ENCODE measurements around the gene PLPPR1.
"Not testable (repeated sequence)": the region's sequence is repeated elsewhere in the genome, so short reads cannot be mapped to it uniquely, and the experiment has no call there.

Gene PLPPR1

DNA sequence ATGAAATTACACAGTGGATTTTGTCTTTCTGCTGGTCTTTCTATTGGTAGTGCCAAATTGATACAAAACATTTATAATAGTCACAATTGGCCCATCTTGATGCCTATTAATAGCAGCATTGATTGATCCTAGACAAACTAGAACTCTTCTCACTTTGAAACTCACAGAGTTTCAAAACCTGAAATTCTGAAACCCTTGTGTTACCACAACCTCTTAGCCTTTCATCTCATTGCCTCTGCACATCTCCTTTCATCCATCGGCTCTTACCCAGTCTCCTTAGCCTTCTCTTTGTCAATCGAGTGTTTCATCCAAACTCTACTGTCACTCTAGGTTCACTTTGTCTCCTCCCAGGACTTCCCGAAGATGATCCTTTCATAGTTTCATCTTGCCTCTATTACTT lies 22.1 kb downstream of the PLPPR1 start:
- no peak for DNase-seq

- no peak for DNase-seq
Measured at GRCh38 chr9:101054657-101055056, 26.1 kb downstream of the PLPPR1 start.

DNA sequence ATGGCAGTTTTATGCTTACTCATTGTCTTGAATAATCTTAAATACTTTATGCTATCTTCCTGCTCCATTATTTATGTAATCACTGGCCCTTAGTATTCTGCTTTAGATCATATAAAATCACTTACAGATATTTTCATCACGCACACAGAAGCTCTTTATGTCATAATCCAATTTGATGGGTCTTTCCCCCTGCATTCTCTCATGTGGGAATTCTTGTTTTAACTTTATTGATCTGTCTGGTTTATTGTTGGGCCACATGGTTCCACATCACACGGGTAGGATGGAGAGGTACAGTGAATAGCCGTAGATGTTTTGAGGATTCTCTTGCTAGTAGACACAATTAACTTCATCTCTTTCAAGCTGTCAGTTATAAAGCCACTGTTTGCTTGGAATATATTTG lies 27.0 kb downstream of the PLPPR1 start:
- no peak for DNase-seq

- no peak for DNase-seq
Measured at GRCh38 chr9:101062686-101063085, 34.2 kb downstream of the PLPPR1 start.

DNA sequence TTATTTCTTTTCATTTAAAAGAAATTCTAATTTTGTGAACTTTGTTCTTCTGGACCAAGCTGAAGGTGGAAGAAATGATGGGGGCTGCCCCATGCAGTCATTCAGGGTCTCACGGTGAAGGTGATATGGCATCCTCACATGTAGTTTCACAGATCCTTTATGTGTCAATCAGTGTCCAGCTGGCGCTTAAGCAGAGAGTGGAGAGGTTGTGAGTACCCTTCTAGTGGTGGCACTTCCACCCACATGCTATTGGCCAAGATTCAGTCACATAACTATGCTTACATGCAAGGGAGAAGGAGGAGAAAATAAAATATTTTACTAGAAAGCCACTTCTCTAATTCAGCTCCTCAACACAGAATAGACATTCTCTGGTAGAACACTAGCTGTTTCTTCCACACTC lies 34.7 kb downstream of the PLPPR1 start:
- DNase-seq = no peak

DNA sequence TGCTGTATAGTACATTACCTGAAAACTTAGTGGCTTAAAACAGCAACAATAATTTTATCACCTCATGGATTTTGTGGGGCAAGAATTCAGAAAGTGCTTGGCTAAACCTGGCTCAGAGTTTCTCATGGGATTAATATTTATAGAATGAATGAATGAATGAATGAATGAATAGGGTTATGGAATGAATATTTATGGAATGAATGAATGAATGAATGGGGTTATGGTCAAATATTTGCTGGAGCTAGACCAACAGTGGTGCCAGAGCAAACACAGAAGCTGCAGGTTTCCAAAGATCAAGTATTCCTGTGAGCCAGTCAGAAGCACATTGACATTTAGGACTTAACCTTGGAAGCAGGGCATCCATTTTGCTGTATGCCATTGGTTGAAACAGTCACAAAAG lies 35.7 kb downstream of the PLPPR1 start:
- no peak for DNase-seq

- DNase-seq = no peak
Measured at GRCh38 chr9:101065930-101066329, 37.4 kb downstream of the PLPPR1 start.

DNA sequence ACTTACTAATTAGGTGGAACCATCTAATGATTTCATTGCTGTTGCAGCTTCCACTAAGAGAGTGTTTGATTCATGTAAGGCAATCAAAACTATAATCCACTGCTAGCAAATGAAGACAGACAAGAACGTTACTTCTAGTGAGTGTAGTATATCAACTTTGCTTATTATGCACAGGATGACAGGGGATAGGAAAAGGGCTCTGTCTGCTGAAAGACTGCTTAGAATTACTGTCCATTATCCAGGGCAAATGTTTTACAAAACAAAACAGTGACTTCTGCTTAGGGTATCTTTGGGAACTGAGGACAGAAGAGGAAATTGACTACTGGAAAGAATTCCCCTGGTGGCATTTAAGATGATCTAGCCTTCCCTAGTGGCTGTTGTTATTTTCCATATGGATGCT lies 40.2 kb downstream of the PLPPR1 start:
- no peak for DNase-seq

DNA sequence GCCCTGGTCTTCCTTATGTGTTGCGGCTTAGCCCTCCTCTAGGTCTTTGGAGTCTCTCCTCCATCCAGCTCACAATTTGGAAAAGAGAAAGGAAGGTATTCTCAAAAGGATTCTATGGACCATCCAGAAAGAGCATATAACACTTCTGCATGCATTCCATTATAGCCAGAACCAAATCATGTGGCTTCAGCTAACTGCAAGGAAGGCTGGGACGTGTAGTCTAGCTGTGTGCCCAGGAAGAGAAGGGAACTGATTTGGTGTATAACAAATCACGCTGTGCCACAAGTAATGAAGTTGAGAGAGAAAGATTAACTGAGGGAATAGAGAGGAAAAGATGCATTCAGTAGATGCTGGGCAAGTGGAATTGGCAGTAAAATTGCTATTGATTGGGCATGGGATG lies 43.7 kb downstream of the PLPPR1 start:
- no peak for DNase-seq

GRCh38 chr9:101073122-101073521 lies 44.6 kb downstream of the PLPPR1 start:
- no peak for DNase-seq

GRCh38 chr9:101081641-101082040 lies 53.1 kb downstream of the PLPPR1 start:
- no peak for DNase-seq

DNA sequence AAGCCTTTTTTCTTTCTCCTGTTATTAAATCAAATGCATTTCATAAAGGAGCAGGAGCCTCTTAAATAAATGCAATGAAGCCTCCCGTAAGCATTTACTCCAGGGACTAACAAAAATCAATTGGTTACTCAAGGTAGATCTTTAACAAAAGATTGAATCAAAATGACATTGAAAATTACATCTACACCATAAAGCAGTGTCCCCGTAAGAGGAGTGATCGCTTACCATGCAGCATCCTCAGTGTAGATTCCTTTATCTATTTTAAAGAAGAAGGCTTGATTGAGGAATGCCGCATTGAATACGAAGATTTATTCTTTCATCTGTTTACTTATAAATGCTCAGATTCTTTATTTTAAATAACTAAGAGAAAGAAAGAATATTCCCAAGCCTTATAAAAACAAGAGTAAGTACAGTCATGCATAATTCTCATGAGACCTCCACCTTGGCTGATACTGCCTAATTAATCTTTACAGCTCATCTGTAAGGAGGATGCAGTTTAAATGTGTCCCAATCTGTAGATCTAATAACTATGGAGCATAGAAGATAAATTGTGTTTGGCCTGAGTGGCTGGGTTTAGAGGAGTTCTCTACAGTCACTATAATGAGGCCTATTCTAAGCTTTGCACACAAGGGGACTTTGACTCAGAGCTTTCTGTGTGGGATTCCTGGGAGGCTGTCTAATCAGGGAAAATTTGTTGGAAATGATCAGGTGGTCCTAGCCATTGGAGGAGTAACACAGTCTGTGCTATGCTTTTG lies 55.1 kb downstream of the PLPPR1 start:
- DNase-seq = no peak

GRCh38 chr9:101087426-101087825 lies 58.9 kb downstream of the PLPPR1 start:
- no peak for DNase-seq

- DNase-seq = no peak
Measured at GRCh38 chr9:101092922-101093321, 64.4 kb downstream of the PLPPR1 start.

DNA sequence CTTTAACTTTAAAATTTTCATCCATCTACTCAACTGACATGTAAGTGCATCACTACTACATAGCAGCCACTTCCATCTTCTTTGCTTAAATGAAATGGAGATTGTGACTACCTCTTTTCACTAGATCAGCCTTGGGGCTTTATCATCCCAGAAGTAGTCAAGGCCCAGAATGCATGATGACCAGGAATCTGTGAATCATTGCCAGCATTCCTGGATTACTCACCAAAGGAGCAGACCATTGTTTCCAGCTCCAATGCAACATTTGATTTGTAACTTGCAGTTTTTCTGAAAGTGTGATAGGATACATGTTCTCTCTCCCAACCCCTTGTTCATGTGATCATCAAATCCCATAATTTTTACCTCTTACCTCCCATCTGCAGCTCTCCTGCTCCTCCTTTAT lies 65.1 kb downstream of the PLPPR1 start:
- no peak for DNase-seq

- DNase-seq = no peak
Measured at GRCh38 chr9:101094686-101095085, 66.2 kb downstream of the PLPPR1 start.

- no peak for DNase-seq
Measured at GRCh38 chr9:101097210-101097609, 68.7 kb downstream of the PLPPR1 start.

GRCh38 chr9:101098392-101098791 lies 69.9 kb downstream of the PLPPR1 start:
- DNase-seq = no peak

- DNase-seq = no peak
Measured at GRCh38 chr9:101114317-101114716, 85.8 kb downstream of the PLPPR1 start.

DNA sequence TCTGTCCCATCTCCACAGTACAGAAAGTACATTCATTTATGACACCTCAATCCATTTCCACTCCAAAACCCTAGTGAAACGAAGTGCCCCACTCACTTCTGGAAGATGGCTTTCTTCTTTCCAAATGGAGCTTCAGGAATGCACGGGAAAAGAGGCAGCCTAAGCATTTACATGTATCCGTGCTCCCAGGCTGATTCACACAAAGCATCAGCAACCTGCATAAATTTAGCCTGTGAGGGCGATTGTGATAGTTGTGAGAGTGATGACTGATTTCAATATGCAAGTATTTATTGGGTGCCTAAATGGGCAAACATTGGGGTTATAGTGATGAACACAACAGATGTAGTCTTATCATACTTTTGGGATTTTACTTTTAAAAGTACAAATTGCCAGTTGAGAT lies 86.6 kb downstream of the PLPPR1 start:
- no peak for DNase-seq

- DNase-seq = no peak
Measured at GRCh38 chr9:101117161-101117560, 88.6 kb downstream of the PLPPR1 start.

DNA sequence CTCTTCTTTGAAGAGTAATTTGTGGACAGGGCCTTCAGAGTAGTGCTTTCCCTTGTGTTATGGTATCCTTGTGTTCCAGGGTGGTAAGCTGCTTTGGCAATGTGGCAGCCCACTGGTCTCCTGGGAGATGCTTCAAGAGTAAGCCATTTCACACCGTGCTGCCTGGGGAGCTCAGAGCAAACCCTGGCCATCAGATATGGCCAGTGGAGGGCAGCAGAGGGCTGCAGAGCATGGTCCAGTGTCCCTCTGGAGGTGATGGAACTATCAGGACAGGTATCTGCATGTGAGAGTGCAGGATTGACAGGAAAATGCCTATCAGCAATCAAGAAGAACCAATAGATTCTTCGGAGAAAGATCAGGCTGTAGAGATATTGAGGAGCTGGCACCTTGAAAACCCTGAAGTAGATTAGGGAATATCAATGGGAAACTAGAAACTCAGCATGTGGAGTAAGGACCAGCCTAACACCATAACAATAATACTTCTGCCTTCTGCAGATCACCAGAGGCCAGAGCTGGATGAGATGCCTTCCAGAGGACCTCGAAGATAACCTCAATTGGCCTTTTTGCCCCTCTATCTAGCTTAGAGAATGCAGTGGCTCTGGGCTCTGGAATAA lies 90.8 kb downstream of the PLPPR1 start:
- DNase-seq = no peak

- no peak for DNase-seq
Measured at GRCh38 chr9:101121836-101122399, 93.4 kb downstream of the PLPPR1 start.

DNA sequence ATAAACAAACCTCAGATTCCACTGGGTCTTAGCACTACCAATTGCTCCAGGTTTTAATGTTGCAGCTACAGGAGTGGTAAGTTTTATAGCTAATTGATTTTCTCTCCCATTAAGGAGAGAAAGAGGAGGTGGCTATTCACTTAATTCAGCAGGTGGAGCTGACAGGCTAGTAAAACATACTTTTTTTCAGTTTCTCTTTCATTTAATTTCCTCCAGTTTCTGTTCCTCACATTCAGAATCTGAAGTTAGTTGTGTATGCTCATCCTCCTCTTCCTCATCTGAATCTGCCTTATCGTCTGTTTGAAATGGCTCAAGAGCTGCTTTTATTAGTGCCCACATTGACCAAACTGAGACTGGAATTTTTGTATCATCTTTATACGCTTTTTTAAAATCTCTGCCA lies 98.0 kb downstream of the PLPPR1 start:
- DNase-seq = peak; percentile 40

- not testable (repeated sequence) for DNase-seq
Measured at GRCh38 chr9:101127369-101127768, 98.8 kb downstream of the PLPPR1 start.
